GM18511 (cell line): Measurements from ENCODE around the gene GORASP1.

Experiments
- ATAC-seq: cut with Tn5 transposase; IDR thresholded peaks from one replicate; pipeline ENCODE4 v1.9.1; 2021; ENCODE audit warnings: mild to moderate bottlenecking, moderate library complexity; ENCODE audit not compliant: unreplicated experiment

GORASP1 gene

DNA sequence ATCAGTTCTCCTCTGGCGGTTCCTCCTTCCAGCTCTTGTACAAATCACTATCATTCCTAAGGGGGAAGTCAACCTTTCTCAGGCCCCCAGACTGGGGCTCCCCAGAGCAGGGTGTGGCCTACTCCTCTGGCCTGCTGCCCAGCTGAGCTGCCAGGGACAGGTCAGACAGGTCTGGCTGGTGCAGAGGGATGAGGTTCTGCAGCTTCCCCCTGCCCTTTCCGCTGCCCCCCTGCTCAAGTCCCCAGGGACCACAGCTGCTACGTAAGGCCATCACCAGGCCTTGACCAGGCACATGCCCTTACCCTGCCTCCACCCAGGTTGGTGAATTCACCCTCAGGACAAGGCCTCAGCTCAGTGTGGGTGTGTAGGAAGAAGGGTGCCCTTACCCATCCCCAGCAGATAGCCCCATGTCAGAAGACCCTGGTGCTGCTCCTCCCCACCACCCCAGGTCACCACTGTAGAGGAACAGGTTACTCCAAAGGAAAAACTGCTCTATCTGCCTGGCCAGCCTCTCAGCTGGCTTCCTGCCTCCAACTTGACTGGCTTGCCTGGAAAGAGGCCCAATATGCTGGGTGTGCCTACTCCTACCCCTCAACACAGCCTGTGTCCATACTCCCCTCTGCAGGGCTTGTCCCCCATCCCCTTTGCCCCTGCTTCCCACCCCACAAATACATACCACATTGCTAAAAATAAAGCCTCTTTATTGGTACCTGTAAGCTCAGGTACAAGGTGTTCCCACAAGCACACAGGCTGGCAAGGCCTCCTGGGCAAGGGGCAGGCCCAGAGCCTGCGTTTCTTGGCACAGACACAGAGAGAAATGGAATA lies 34.0 kb upstream of the GORASP1 start:
- no peak for ATAC-seq

DNA sequence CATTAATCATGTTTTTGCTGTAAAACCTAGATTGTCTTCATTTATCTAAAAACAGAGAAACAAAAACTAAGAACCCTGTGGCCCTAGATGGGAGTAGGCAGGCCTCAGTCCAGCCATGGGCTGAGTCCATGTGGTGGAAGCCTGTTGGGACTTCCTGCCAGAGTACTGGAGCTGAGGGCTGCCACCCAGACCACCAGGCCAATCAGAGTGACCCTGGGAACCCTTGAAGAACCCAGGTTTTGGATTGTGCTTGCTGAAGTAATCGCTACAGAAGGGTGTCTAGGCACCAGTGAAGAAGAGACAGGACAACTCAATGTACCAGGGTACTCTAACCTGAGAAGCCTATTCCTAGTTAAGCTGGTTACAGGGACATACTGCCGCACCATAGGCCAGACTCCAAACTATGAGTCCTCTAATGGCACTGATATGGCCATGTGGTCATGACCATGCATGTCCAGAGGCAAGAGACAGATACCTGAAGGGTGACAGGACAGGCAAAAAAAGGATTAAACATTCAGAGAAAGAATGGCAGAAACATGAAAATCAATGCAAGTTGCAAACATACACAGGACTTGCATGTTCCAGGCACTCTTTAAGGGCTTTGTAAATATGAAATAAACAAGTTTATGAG lies 33.0 kb upstream of the GORASP1 start:
- ATAC-seq, result no peak

DNA sequence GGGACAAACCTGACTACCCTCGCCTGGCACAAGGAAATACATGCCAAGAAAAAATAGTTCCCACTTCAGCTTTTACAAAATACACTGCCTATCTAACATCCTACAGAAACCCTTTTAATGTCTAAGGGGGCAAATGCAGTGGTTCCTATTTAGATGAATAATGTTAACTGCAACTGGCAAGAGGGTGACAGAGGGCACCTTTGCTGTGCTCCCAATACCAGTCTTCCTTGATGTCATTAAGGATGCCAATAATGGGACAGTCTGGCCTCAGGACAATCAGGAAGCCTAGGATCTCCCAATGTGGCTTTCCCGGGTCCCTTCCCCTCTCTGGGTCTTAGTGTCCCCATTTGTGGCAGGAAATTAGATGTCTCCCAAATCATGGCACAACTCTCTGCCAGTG lies 32.0 kb upstream of the GORASP1 start:
- no peak for ATAC-seq

DNA sequence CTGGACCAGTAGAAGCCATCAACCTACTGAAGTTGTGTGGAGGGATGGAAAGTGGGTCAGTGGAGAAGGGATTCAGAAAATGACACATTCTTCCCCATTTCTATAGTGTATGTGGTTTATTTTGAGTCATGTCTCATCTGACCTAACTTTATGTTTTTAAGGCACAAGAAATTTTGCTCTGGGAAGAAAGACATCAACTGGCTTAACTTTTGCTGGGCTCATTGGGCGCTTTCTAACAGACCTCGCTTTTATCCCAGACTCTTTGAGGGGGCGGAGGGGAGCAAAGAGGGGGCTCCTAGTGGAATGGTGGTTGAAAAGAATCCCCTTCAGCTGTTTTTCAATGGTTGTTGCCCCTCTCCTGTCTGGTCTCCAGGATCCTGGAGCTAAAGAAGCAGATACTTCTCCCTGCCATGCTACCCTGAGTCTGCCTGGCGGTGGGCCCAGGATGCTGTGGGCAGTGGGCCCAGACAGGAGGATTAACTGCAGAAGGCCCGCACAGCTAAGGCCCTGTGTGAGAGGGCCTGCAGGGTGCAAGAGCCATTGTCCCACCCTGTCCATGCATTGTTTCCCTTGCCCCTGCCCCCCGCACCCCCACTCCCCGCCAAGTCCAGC lies 31.5 kb upstream of the GORASP1 start:
- no peak for ATAC-seq

DNA sequence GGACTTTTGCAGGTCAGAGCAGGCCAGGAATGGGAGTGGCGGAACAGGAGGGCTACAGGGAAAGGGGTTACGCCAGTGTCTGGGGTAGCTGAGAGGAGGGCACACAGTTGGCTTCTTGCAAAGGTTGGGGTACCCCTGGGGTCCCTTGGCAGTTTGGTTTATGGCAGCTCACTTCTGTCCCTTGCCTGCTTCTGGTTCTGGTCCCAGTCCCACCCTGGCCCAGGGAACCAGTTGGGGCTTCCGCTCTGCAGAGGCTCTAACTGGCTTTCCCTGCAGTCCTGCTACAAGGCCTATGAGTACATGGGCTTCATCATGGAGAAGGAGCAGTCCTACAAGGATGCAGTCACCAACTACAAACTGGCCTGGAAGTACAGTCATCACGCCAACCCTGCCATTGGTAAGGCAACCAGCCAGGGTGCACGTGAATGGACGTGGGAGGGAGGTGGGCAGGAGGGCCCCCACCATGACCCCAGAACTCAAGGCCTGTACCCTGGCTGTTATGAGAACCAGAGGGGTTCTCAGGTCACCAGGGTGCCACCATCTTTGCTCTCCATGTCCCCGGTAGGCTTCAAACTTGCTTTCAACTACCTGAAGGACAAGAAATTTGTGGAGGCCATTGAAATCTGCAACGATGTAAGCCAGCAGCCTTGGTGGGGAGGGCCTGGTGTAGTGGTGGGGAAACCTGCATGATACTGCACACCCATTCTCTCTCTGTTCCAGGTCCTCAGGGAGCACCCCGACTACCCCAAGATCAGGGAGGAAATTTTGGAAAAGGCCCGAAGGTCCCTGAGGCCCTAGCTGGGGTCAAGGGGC lies 30.8 kb upstream of the GORASP1 start:
- no peak for ATAC-seq

DNA sequence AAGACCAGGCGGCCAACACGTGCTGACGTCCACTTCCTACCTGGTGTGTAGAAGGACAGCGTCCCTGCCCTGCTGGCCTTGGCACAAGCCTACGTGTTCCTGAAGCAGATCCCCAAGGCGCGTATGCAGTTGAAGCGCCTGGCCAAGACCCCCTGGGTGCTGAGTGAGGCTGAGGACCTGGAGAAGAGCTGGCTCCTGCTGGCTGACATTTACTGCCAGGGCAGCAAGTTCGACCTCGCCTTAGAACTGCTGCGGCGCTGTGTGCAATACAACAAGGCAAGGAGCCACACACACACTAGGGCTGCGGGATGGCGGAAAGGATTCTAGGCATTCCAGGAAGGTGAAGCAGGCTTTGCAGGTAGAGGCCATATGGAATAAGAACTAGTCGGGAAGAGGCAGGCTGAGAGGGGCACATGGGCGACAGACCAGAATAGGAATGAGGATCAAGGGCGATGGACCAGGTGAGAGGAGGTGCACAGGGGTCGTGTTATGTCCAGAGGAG lies 30.1 kb upstream of the GORASP1 start:
- ATAC-seq, result no peak

GRCh38 chr3:39136533-39137434 lies 29.4 kb upstream of the GORASP1 start:
- ATAC-seq, result no peak

DNA sequence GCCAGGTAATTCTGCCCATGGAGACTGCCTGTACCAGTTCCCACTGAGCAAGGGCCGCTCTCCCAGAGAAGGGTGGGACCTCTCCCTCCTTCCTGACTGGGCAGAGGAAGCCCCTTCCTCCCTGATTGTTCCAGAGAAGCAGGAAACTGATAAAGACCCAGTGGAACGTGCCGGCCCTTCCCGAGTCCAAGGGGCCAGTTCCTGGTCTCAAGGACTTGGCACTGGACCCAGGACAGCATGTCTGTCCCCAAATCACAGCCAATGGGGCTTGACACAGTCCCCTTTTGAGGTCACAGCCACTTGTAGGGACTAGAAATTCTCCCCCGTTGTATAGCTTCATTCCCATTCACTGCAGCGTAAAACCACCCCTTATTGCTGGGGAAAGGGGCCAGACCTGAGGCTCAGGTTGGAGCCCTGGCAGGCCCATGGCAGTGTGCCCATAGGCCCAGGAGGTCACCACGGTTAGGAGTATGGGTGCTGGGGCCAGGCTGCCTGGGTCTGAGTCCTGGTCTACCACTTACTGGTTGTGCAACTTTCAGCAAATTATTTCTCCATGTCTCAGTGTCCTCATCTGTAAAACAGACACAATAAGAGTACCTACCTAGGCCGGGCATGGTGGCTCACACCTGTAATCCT lies 27.9 kb upstream of the GORASP1 start:
- no peak for ATAC-seq

- no peak for ATAC-seq
These were observed 26.9 kb upstream of the GORASP1 start for GRCh38 chr3:39134305-39134704.

- ATAC-seq, result no peak
These were observed 26.4 kb upstream of the GORASP1 start for GRCh38 chr3:39133822-39134221.

DNA sequence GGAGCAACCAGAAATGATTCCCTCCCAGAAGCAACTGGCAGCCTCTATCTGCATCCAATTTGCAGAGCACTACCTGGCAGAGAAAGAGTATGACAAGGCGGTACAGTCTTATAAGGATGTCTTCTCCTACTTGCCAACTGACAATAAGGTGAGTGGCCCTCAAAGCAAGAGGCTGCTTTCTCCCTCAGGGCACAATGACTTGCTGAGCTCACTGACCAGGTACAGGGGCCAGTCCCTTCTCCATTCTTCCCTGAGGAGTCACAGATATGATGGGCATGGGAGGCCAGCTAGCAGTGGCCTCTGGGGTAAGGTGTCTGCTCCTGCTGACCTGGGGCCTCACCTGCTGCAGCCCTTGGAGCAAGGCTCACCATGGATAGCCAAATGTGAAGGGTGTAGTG lies 25.7 kb upstream of the GORASP1 start:
- no peak for ATAC-seq

GRCh38 chr3:39132096-39133092 lies 25.0 kb upstream of the GORASP1 start:
- no peak for ATAC-seq

DNA sequence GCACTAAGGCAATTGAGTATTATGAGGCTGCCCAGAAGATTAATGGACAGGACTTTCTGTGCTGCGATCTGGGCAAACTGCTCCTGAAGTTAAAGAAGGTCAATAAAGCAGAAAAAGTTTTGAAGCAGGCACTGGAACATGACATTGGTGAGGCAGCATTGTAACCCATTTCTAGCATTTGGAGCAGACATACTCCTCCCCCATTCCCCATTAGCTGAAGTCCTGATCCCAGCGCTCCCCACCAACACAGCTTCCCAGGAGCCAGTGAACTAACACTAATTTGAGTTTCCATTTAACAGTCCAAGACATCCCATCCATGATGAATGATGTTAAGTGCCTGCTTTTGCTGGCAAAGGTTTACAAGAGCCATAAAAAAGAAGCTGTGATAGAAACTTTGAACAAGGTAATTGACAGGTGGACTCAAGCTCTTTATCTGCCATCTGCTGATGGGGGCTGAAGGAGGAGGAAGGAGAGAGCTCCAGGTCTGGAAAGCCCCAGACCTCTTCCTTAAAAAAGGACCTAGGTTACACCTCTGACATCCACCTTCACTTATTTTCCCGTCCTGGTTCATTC lies 23.4 kb upstream of the GORASP1 start:
- ATAC-seq, result no peak

- no peak for ATAC-seq
These were observed 22.6 kb upstream of the GORASP1 start for GRCh38 chr3:39130026-39130425.

DNA sequence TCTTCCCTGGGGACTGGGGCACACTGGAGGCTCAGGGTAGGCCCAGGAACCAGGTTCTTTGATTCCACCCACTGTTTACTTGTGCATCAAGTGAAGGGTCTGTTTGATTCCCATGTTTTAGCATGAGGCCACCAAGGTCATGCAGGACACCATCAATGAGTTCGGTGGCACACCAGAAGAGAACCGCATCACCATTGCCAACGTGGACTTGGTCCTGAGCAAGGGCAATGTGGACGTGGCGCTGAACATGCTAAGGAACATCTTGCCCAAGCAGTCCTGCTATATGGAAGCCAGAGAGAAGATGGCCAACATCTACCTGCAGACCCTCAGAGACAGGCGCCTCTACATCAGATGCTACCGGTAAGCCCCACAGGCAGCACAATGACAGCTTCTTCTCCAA lies 21.5 kb upstream of the GORASP1 start:
- ATAC-seq, result no peak

DNA sequence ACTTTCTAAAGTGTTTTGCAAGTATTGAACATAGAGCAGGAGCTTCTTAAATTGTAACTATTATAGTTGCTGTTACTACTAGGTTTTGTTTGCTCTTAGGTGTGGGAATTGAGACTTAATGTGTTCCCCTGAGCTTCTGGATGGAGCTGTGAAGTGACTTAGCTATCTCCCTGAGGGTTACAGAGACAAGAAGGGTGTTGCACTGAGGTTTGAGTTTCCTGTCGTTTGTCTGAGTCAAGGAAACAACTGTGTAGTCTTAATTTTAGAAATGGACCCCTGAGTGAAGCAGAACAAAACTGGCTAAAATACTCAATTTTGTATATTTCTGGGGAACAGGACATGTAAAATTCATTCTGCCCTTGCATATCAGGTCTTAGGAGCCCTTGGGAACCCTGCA lies 20.5 kb upstream of the GORASP1 start:
- no peak for ATAC-seq

GRCh38 chr3:39127269-39127907 lies 20.0 kb upstream of the GORASP1 start:
- no peak for ATAC-seq
